Endothelial cell of umbilical vein (primary cell): ENCODE data around the gene GAB2. TPM values are rescaled to one million over a fixed set of nuclear protein-coding genes. Genes with fewer than 3 reads are reported as not detected.

Experiments used
- BruUV-seq: library from RNA; stranded (reverse); fragments of 400-500 nt; replicated peaks from 2 replicates; lab custom pipeline; 2021; lab: Mats Ljungman, UMichigan
- CTCF ChIA-PET: fragments of 300-600, 350-600 bp; sonication (Branson Sonifier 250); formaldehyde crosslinking; loops from one replicate; lab custom pipeline; 2021; ENCODE audit warnings: antibody characterized with exemption, inconsistent platforms; lab: Charles Lee
- POLR2A ChIA-PET: fragments of 300-600, 350-600 bp; sonication (Branson Sonifier 250); formaldehyde crosslinking; loops from one replicate; lab custom pipeline; 2021; ENCODE audit warnings: antibody characterized with exemption, inconsistent platforms; lab: Charles Lee
- DNase-seq: peaks from one replicate; pipeline ENCODE4 v3.0.0-alpha.2; 2011; ENCODE audit warnings: low read depth, low spot score
- FAIRE-seq: peaks from 2 replicates; lab custom pipeline; 2011; peaks lifted over from hg19 to GRCh38; lab: Jason Lieb, UNC
- H2AFZ ChIP-seq: 2 replicates; pipeline ENCODE4 v1.6.0; 2012; ENCODE audit warnings: low read depth, low read length, control low read depth, inconsistent platforms
- H3K27ac ChIP-seq: 2 replicates; pipeline ENCODE4 v1.5.1; 2011; ENCODE audit warnings: low read depth, mild to moderate bottlenecking, control low read depth, low read length, moderate library complexity; ENCODE audit not compliant: insufficient read depth
- H3K27me3 ChIP-seq, 2 experiments: 2 replicates each; pipeline versions ENCODE4 v1.6.0 to v1.6.1; 2011; ENCODE audit warnings: low read length in 2 of 2, mixed read lengths in 1 of 2; ENCODE audit not compliant: control insufficient read depth in 2 of 2, insufficient read depth in 2 of 2
- H3K36me3 ChIP-seq, 2 experiments: 2 replicates in 1 of 2; 3 replicates in 1 of 2; pipeline ENCODE4 v1.5.1; 2011; ENCODE audit warnings: low read length in 2 of 2, mild to moderate bottlenecking in 1 of 2, moderate library complexity in 1 of 2; ENCODE audit not compliant: control insufficient read depth in 2 of 2, insufficient read depth in 2 of 2; ENCODE audit errors: extremely low read depth in 1 of 2
- H3K4me1 ChIP-seq: 3 replicates; pipeline ENCODE4 v1.5.1; 2011; ENCODE audit warnings: mild to moderate bottlenecking, low read length; ENCODE audit not compliant: control insufficient read depth, insufficient read depth; ENCODE audit errors: extremely low read depth
- H3K4me2 ChIP-seq: 2 replicates; pipeline ENCODE4 v1.6.1; 2011; ENCODE audit warnings: low read length, control low read depth, mixed read lengths; ENCODE audit not compliant: insufficient read depth
- H3K4me3 ChIP-seq, 3 experiments: fragments of 200-600 bp in 1 of 3; sonication (generic), shearing (Covaris generic) in 1 of 3; replicated peaks in 1 of 3; 2 replicates each; pipeline ENCODE4 v1.5.1; 2011 to 2016; ENCODE audit warnings: control low read depth in 3 of 3, low read length in 3 of 3, mild to moderate bottlenecking in 2 of 3, inconsistent platforms in 1 of 3, low read depth in 1 of 3, moderate library complexity in 1 of 3; ENCODE audit not compliant: insufficient read depth in 1 of 3
- H3K79me2 ChIP-seq: 2 replicates; pipeline ENCODE4 v1.6.0; 2012; ENCODE audit warnings: low read length, inconsistent platforms; ENCODE audit not compliant: control insufficient read depth, insufficient read depth
- H3K9ac ChIP-seq: replicated peaks from 2 replicates; pipeline ENCODE3; 2011; ENCODE audit warnings: low read length, control low read depth; ENCODE audit not compliant: insufficient read depth; ENCODE audit errors: extremely low read depth
- H3K9me1 ChIP-seq: replicated peaks from 3 replicates; pipeline ENCODE4 v1.6.0; 2011; ENCODE audit warnings: mild to moderate bottlenecking, low read length; ENCODE audit not compliant: control insufficient read depth, insufficient read depth; ENCODE audit errors: extremely low read depth
- H3K9me3 ChIP-seq: replicated peaks from 2 replicates; pipeline ENCODE4 v1.5.1; 2012; ENCODE audit warnings: low read length, inconsistent platforms; ENCODE audit not compliant: control insufficient read depth, insufficient read depth
- H4K20me1 ChIP-seq: replicated peaks from 2 replicates; pipeline ENCODE3; 2011; ENCODE audit warnings: mild to moderate bottlenecking, low read length; ENCODE audit not compliant: control insufficient read depth, insufficient read depth; ENCODE audit errors: extremely low read depth
- CTCF ChIP-seq, 2 donors: IDR thresholded peaks; 1 replicate in 1 of 2; 2 replicates in 1 of 2; pipeline ENCODE4 v1.5.1; 2011; ENCODE audit warnings: low read length in 2 of 2, mild to moderate bottlenecking in 2 of 2, moderate library complexity in 2 of 2, control low read depth in 1 of 2, inconsistent platforms in 1 of 2, low read depth in 1 of 2; ENCODE audit not compliant: insufficient read depth in 1 of 2; ENCODE audit errors: extremely low read depth in 1 of 2
- EZH2 ChIP-seq: IDR thresholded peaks from 2 replicates; pipeline ENCODE4 v1.6.1; 2012; ENCODE audit warnings: borderline replicate concordance, low read depth, mild to moderate bottlenecking, moderate library complexity, low read length, inconsistent platforms; ENCODE audit not compliant: severe bottlenecking
- FOS ChIP-seq: IDR thresholded peaks from 2 replicates; pipeline ENCODE4 v1.6.1; 2011; ENCODE audit warnings: mild to moderate bottlenecking, low read length, moderate library complexity, borderline replicate concordance; ENCODE audit not compliant: insufficient read depth
- GATA2 ChIP-seq: IDR thresholded peaks from 2 replicates; pipeline ENCODE4 v1.7.0; 2011; ENCODE audit warnings: low read depth, mild to moderate bottlenecking, moderate library complexity, mixed read lengths, low read length; ENCODE audit not compliant: insufficient read length, insufficient read depth
- JUN ChIP-seq: IDR thresholded peaks from 2 replicates; pipeline ENCODE4 v1.6.1; 2011; ENCODE audit warnings: borderline replicate concordance, low read depth; ENCODE audit not compliant: insufficient read length, insufficient read depth
- MAX ChIP-seq: IDR thresholded peaks from 2 replicates; pipeline ENCODE4 v1.6.1; 2011; ENCODE audit not compliant: insufficient read depth, insufficient read length
- MYC ChIP-seq: IDR thresholded peaks from one replicate; pipeline ENCODE4 v1.6.1; 2011; ENCODE audit warnings: mild to moderate bottlenecking, low read depth, low read length
- POLR2A ChIP-seq: IDR thresholded peaks from 2 replicates; pipeline ENCODE4 v1.6.1; 2012; ENCODE audit warnings: low read depth, mild to moderate bottlenecking, control low read depth, low read length
- POLR2AphosphoS5 ChIP-seq: IDR thresholded peaks from 2 replicates; pipeline ENCODE4 v1.6.1; 2012; ENCODE audit warnings: low read depth, mild to moderate bottlenecking, control low read depth, low read length, moderate library complexity; ENCODE audit not compliant: insufficient read depth
- dilution Hi-C: fragments of 300-500 bp; cut with MboI; formaldehyde crosslinking; loops from one replicate; pipeline ENCODE4 v1.15.0; 2019; ENCODE audit warnings: low sequenced_read_pairs; ENCODE audit not compliant: extremely low pct_ligation_motif_present
- intact Hi-C: fragments of 100-400 bp; cut with micrococcal nuclease; formaldehyde crosslinking; loops from one replicate; pipeline ENCODE4 v1.10.0; 2022
- polyA plus RNA-seq, 4 experiments: library from polyadenylated mRNA; depleted of rRNA in 3 of 4; stranded (reverse) in 3 of 4; unstranded in 1 of 4; fragments of >200 nt; gene quantifications; 2 replicates each; pipeline versions ENCODE4 v1.2.1 to v1.2.3, GENCODE V29; 2011 to 2012; ENCODE audit warnings: missing spikeins in 1 of 4
- total RNA-seq: library from RNA; stranded (reverse); gene quantifications from 2 replicates; pipeline ENCODE4 v1.2.3, GENCODE V29; 2021

The GAB2 gene
- total and polyA plus RNA-seq, 2 donors (not counting 3 experiments of a cell fraction or from before 2014, with no cell fraction given): 19.6 to 39.6 TPM

- Histone ChIP-seq H3K4me1 (no peaks in the 10 kb centered on the region), H3K9me1 (no peaks in the 10 kb centered on the region), H2AFZ (no peak overlapping the region), H3K27ac (no peak overlapping the region), H4K20me1 (no peaks in the 10 kb centered on the region), H3K36me3 (peaks cover 4 to 44% of the 10 kb centered on the region in 2 experiments), H3K4me2 (no peak overlapping the region), H3K27me3 (no peaks in the 10 kb centered on the region), H3K4me3 (no peak overlapping the region), H3K9me3 (no peaks in the 10 kb centered on the region), H3K79me2 (no peaks in the 10 kb centered on the region), H3K9ac (no peak overlapping the region)
- no TSS peak for BruUV-seq
- ChIA-PET CTCF (interaction anchor here (1.2 to 1.5 kb wide), 2 partner anchors 15 to 351 kb away, joined by 3 to 8 read pairs; no protein-coding TSS in a partner anchor), POLR2A (no interaction called here)
- DNase-seq: peak; percentile 31
- FAIRE-seq: no peak
- intact Hi-C loops (no loop called here), dilution Hi-C loops (no loop called here)
- no peak for TF ChIP-seq POLR2A
- TF ChIP-seq MAX: no peak
- TF ChIP-seq POLR2AphosphoS5: no peak
- TF ChIP-seq CTCF (IDR thresholded peaks at IDR 0.05; ENCODE audit: extremely low read depth in 1 of 2, insufficient read depth in 1 of 2, low read depth in 1 of 2, low read length in 2 of 2): no peak
- TF ChIP-seq JUN: no peak
- no peak for TF ChIP-seq EZH2
- TF ChIP-seq MYC: no peak
- no peak for TF ChIP-seq FOS
- TF ChIP-seq GATA2: no peak
Observed at GRCh38 chr11:78213526-78214330, 203.9 kb downstream of the GAB2 start.
